Stimulated activated CD8-positive, alpha-beta memory T cell treated with anti-CD3 and anti-CD28 coated beads, Interleukin-2, amount 100 ng/mL, for 48 hours (primary cell): ENCODE measurements around the gene POLR2C.
A peak's percentile ranks its signal among the peaks of the same experiment; 100 is the strongest.

Experiments
- DNase-seq, 2 donors: peaks; one replicate each; pipeline ENCODE4 v3.0.0-alpha.2; 2020; ENCODE audit warnings: low read depth in 2 of 2

The POLR2C gene

GRCh38 chr16:57504001-57504400 lies 41.5 kb downstream of the POLR2C start:
- DNase-seq, result no peak

DNA sequence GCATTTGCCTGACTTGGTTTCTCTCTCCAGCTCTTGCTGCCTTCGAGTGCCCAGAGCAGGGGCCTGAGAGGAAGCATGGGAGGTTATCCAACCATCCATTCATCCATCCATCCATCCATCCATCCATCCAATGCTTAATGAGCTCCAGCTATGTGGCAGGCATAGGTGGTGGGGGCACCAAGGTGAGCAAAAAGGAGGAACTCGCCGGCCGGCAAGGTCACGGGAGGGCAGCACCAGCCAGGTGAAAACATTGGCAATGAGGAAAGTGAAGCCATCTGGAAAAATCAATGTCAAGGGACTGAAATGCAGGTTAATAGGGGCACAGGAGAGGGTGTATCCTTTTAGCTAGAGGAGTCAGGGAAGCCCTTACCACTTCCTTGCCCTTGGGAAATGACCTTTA lies 42.0 kb downstream of the POLR2C start:
- DNase-seq, result no peak

GRCh38 chr16:57505169-57505568 lies 42.7 kb downstream of the POLR2C start:
- no peak for DNase-seq

DNA sequence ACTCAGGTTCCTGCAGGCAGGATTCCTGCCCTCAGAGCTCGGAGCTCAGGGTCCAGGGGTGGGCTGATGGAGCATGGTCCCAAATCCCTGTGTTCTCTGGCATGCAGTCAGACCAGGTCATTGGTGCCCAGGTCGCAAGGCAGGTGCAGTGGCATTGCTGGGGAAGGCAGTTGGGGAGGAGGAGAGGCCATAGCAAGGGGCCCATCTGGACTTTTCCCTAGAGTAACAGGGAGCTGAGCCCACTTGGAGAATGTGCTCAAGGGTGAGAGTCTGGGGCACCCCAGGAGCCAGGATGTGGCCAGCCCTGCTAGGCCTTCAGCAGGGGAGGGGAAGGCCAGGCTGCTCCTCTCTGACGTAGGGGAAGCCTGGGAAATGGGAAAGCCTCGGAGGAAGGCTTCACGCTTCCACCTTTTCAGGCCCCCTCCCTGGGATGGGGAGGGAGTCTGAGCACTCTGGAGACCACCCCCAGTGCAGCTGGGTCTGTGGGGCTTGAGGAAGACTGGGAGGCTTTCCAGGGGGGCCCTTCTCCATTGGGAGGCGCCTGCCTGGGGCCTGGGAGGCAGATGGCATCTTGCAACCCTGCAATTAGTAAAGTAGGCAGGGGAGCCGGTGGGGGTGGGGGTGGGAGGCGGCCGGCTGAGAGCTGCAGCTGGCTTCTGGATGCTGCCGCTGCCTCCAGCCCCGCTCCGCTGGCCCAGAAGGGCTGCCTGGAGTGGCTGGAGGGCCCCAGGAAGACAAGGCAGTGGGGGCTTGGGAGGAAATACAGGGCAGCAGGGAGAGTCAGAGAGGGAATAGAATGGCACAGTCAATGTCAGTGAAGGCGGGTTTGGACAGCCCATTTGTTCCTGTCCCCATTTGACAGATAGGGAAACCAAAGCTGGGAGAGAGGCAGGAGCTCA lies 44.9 kb downstream of the POLR2C start:
- DNase-seq, result no peak

GRCh38 chr16:57508035-57508425 lies 45.6 kb downstream of the POLR2C start:
- no peak for DNase-seq

DNA sequence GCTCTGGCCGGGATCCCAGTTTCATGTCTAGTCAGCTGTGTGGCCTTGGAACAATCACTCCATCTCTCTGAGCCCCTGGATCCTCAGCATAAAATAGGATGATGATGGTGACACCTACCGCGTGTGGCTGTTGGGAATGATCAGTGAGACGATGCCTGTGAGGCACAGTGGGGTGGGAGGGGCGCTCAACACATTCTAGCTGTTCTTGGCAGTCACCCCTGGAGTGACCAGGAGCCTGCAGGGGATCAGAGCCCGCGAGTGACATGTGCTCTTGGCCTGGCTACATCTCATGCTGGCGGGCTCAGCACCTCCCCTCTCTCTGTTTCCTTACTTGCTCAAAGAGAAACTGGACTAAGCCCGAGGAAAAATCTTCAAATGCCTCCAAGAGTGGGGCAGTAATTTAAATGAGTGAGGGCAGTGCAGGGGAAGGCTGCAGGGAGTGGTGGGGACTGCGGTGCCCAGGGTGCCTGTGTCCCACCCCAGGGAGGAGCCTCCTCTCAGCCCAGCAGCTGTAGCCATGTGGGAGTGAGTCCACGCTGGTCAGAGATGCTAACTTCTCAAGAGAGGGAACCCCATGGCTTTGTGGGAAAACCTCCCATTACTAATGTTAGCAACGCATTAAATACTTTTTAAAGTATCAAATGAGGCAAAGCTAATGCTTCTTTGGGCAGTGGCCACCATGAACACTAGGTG lies 46.9 kb downstream of the POLR2C start:
- DNase-seq, result no peak

- DNase-seq, result no peak
These were observed 47.8 kb downstream of the POLR2C start for GRCh38 chr16:57510016-57510871.

- DNase-seq, result no peak
These were observed 50.0 kb downstream of the POLR2C start for GRCh38 chr16:57512296-57513001.

DNA sequence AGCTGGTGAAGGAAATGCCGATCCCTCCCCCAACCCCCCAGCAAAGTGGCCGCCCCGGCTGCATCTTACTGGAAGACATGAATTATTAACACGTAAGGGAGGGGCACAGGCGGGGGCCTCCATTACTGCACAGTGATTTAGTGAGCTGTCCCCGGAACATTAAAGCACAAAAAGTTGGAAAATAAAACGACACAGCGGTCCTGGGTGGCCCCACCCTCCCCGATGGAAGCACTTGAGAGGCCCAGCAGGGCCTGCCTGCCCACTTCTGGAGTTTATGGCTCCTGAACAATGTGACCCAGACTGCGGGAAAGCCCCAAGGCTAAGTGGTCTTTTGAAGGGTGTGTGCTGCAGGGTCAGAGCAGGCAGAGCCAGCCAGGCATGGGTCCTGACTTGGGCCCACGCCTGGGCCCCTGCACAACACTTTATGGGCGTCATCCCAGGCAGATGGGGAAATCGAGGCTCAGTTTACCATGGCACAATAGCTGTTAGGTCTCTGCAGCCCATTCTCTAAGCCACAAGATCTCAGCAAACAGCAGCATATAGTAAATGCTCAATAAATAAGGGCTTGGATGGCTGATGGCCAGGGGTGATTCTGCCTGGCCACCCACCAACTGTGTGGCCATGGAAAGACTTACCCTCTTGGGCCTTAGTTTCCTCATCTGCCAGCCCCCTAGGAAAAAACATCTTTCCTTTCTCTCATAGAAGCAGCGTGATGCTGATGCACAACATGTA lies 51.1 kb downstream of the POLR2C start:
- DNase-seq, result no peak

GRCh38 chr16:57514371-57514770 lies 51.9 kb downstream of the POLR2C start:
- no peak for DNase-seq

DNA sequence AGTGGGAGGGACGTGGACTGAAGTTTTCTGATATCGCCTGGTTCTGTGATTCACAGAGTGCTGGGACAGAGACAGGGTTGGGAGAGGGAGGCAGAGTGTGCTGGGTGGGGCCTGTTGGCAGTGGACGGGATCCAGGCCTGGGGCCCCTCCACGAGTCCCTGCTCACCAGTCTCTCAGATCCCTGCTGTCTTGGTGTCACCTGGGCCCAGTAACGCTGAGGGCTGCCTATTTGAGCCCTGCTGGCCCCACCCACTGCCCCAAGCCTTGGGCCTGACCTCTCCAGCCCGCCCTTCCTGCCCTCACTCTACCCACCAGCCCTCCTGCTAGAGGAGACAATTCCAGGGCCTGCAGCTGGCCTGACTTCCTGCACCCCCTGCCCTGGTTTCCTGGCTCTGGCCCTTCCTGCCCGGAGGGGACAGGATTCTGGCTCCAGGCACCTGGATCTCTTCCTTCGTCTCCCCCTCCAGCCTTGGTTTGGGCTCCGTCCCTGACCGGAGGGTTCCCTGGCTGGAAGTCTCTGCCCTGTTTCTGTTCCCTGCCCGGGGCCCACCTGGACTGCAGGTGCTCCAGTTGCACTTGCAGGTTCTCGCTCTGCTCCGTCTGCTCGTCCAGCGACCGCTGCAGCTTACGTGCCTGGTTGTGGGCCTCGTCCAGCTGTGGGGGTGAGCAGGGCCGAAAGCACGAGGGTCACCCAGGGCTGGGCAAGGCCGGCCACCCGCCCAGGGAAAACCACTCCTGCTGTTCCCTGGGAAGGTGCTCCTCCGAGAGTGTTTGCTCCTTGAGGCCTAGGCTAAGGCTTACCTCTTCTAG lies 52.5 kb downstream of the POLR2C start:
- no peak for DNase-seq

DNA sequence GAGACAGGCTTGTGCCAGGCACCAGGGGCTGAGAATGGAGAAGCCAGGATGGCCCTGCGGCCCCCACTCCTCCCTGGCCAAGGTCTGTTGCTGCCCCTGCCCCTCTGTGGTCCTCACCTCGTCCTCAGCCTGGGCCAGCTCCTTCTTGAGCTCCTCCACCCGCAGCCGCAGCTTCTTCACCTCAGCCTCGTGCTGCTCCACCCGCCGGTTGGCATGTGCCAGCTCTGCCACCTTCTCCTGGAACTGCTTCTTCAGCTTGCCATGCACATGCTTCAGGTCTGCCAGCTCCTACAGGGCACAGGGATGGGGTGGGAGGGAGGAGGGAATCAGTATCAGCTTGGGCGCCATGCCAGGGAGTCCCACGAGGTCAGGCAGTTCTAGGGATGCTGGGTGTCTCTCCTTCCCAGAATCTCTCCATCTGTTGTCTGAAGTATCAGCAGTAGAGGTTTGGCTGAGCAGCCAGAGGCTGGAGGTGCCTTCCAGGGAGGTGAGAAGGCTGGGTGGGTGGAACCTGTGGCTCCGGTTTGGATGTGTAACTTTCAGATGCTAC lies 53.8 kb downstream of the POLR2C start:
- DNase-seq, result no peak

GRCh38 chr16:57516773-57517172 lies 54.3 kb downstream of the POLR2C start:
- DNase-seq, result no peak

DNA sequence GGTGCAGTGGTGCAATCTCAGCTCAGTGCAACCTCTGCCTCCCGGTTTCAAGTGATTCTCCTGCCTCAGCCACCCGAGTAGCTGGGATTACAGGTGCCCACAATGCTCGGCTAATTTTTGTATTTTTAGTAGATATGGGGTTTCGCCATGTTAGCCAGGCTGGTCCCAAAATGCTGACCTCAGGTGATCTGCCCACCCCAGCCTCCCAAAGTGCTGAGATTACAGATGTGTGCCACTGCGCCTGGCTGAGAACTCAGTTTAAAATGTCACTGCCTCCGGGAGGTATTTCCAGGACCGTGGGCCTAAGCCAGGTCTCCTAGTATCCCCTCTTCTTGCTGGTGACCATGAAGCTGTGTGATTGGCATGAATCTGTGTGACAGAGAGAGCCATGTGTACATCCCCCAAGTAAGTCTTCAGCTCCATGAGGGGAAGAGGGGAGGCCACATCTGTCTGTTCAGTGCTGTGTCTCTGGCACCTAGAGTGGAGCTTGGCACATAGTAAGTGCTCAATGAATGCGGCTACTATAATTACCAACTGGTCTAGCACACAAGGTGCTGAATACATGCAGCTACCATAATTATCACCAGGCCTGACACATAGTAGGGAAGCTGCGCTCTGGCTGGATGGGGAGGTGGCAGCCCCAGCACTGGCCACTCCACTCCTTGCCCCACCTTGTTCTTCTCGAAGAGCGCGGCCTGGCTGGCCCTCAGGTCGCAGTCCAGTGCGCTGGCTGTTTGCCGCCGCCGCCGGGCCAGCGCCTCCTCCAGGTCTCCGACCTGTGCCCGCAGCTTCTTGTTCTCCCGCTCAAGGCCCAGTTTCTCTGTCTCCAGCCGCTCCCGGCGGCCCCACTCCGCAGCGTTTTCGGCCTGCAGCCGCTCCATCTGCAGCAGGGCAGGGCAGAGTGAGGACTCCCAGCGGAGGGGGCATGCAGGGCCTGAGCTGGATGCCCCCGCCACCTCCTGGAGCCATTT lies 55.2 kb downstream of the POLR2C start:
- DNase-seq, result no peak

DNA sequence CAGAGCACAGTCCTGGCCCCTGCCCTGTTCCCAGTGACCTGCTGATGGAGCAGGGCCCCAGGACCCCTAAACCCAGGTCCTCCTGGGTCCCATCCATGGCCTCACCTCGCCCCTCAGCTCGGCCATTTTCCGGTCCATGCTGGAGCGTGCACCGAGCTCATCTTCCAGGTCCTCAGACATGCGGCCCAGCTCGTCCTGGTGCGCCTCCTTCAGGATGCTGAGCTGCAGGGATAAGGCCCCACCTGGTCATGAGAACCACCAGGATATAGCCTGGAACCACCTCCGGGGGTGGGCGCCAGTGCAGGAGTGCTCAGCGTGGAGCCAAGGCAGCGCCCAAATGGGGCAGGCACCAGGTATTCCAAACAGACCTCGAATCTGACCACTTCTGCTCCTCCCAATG lies 56.0 kb downstream of the POLR2C start:
- no peak for DNase-seq

GRCh38 chr16:57518922-57519321 lies 56.4 kb downstream of the POLR2C start:
- DNase-seq, result no peak

- DNase-seq, result peak; percentile 75 to 76
These were observed 57.4 kb downstream of the POLR2C start for GRCh38 chr16:57519796-57520360.
